Naive thymus-derived CD8-positive, alpha-beta T cell (primary cell): Measurements from ENCODE around the gene ERI3. TPM values are rescaled to one million over a fixed set of nuclear protein-coding genes. Genes with fewer than 3 reads are reported as not detected.

ENCODE experiments used
- ATAC-seq, 2 donors: fragments of 150-1000 bp; cut with Tn5 transposase in 1 of 2; sonication (Bioruptor Pico), chemical (Tn5 transposase) in 1 of 2; 1 replicate in 1 of 2; 2 replicates in 1 of 2; pipeline ENCODE4 v1.10.0; 2021; ENCODE audit warnings: mild to moderate bottlenecking in 2 of 2, moderate library complexity in 2 of 2
- POLR2A ChIA-PET: fragments of 350-600 bp; sonication (Branson Sonifier 250); formaldehyde crosslinking; loops from one replicate; lab custom pipeline; 2021; ENCODE audit warnings: antibody characterized with exemption; lab: Charles Lee
- DNase-seq, 10 donors: peaks; one replicate each; pipeline versions ENCODE4 v3.0.0 to v3.0.0-alpha.2; 2020 to 2022
- H3K27ac Mint-ChIP-seq, 10 donors: one replicate each; pipeline ENCODE4 v1.8.0; 2020 to 2022; ENCODE audit warnings: mild to moderate bottlenecking in 10 of 10, mixed read lengths in 10 of 10, moderate library complexity in 4 of 10, inconsistent platforms in 1 of 10
- H3K27me3 Mint-ChIP-seq, 5 donors: one replicate each; pipeline ENCODE4 v1.8.0; 2021 to 2022; ENCODE audit warnings: mixed read lengths in 5 of 5
- H3K36me3 Mint-ChIP-seq, 3 donors: one replicate each; pipeline ENCODE4 v1.8.0; 2020 to 2022; ENCODE audit warnings: mixed read lengths in 3 of 3, mild to moderate bottlenecking in 2 of 3, inconsistent platforms in 1 of 3
- H3K4me1 Mint-ChIP-seq, 4 donors: one replicate each; pipeline ENCODE4 v1.8.0; 2021 to 2022; ENCODE audit warnings: mixed read lengths in 4 of 4
- H3K4me3 Mint-ChIP-seq, 10 donors: one replicate each; pipeline ENCODE4 v1.8.0; 2020 to 2022; ENCODE audit warnings: mild to moderate bottlenecking in 10 of 10, mixed read lengths in 10 of 10, moderate library complexity in 6 of 10, inconsistent platforms in 1 of 10
- H3K9me3 Mint-ChIP-seq, 9 donors: one replicate each; pipeline ENCODE4 v1.8.0; 2020 to 2022; ENCODE audit warnings: mixed read lengths in 9 of 9, mild to moderate bottlenecking in 3 of 9, inconsistent platforms in 1 of 9, moderate library complexity in 1 of 9
- polyA plus RNA-seq, 3 donors: library from polyadenylated mRNA; unstranded; fragments of 300-500 nt; fragmentation: Illumina TruSeq; gene quantifications; one replicate each; pipeline ENCODE4 v1.2.3, GENCODE V29; 2021
- total RNA-seq, 8 experiments: library from RNA in 2 of 8; stranded (reverse) in 2 of 8; gene quantifications; one replicate each; pipeline ENCODE4 v1.2.3 and lab custom pipeline; 2021 to 2026

The ERI3 gene
- total and polyA plus RNA-seq, 5 experiments from 2014 or later, result 27.2 to 45.8 (median 43.4) TPM

GRCh38 chr1:44261171-44261817 is 93.8 kb downstream of the ERI3 start:
- peak overlapping the region in 1 of 10 donors; percentile 17 for H3K27ac Mint-ChIP-seq

GRCh38 chr1:44260792-44261170 is 94.3 kb downstream of the ERI3 start:
- Mint-ChIP-seq H3K4me3 (no peak overlapping the region), H3K4me1 (peaks cover 16 to 28% (median 22%) of the 10 kb centered on the region in 4 donors), H3K27ac (peak overlapping the region in 1 of 10 donors; percentile 17), H3K27me3 (no peaks in the 10 kb centered on the region), H3K36me3 (peaks cover 0 to 30% (median 1%) of the 10 kb centered on the region in 3 donors), H3K9me3 (no peaks in the 10 kb centered on the region)
- ATAC-seq (no peak), DNase-seq (no peak)
- POLR2A ChIA-PET, result no interaction called here

More at GRCh38 chr1:44261171-44261817, 93.8 kb downstream of the ERI3 start:
- no peak for ATAC-seq
- no peak for DNase-seq
- no peak overlapping the region for H3K4me3 Mint-ChIP-seq
- H3K27me3 Mint-ChIP-seq, result no peaks in the 10 kb centered on the region
- H3K4me1 Mint-ChIP-seq, result peaks cover 18 to 33% (median 23%) of the 10 kb centered on the region in 4 donors
- POLR2A ChIA-PET, result interaction anchor here (0.6 kb wide), 1 partner anchor 583 kb away, joined by 6 read pairs; no protein-coding TSS in a partner anchor
- H3K9me3 Mint-ChIP-seq, result no peaks in the 10 kb centered on the region
- H3K36me3 Mint-ChIP-seq, result peaks cover 0 to 30% (median 1%) of the 10 kb centered on the region in 3 donors

- POLR2A ChIA-PET, result no interaction called here
- H3K4me1 Mint-ChIP-seq, result peaks cover 9 to 16% (median 13%) of the 10 kb centered on the region in 4 donors
- H3K36me3 Mint-ChIP-seq, result peaks cover 0 to 28% (median 1%) of the 10 kb centered on the region in 3 donors
- no peak overlapping the region for H3K27ac Mint-ChIP-seq
- no peak overlapping the region for H3K4me3 Mint-ChIP-seq
- no peaks in the 10 kb centered on the region for H3K9me3 Mint-ChIP-seq
- no peak for ATAC-seq
- H3K27me3 Mint-ChIP-seq, result no peaks in the 10 kb centered on the region
- DNase-seq, result no peak
These were observed 96.0 kb downstream of the ERI3 start for GRCh38 chr1:44259090-44259489.

- ATAC-seq (no peak), DNase-seq (no peak)
- POLR2A ChIA-PET, result no interaction called here
- Mint-ChIP-seq H3K4me3 (no peak overlapping the region), H3K27ac (no peak overlapping the region), H3K4me1 (peaks cover 0 to 12% (median 2%) of the 10 kb centered on the region in 4 donors), H3K36me3 (peaks cover 0 to 21% (median 1%) of the 10 kb centered on the region in 3 donors), H3K9me3 (no peaks in the 10 kb centered on the region), H3K27me3 (no peaks in the 10 kb centered on the region)
These were observed 98.1 kb downstream of the ERI3 start for GRCh38 chr1:44256762-44257554.

GRCh38 chr1:44254392-44254910 is 100.6 kb downstream of the ERI3 start:
- no peak for DNase-seq
- H3K36me3 Mint-ChIP-seq, result peaks cover 0 to 20% (median 0%) of the 10 kb centered on the region in 3 donors
- no peaks in the 10 kb centered on the region for H3K9me3 Mint-ChIP-seq
- ATAC-seq, result no peak
- H3K4me3 Mint-ChIP-seq, result no peak overlapping the region
- no peak overlapping the region for H3K27ac Mint-ChIP-seq
- POLR2A ChIA-PET, result no interaction called here
- H3K27me3 Mint-ChIP-seq, result no peaks in the 10 kb centered on the region
- peaks cover 0 to 5% (median 0%) of the 10 kb centered on the region in 4 donors for H3K4me1 Mint-ChIP-seq

- no peaks in the 10 kb centered on the region for H3K9me3 Mint-ChIP-seq
These were observed 102.9 kb downstream of the ERI3 start for GRCh38 chr1:44251989-44252671.

GRCh38 chr1:44251486-44251885 is 103.6 kb downstream of the ERI3 start:
- ATAC-seq (no peak), DNase-seq (no peak)
- H3K9me3 Mint-ChIP-seq, result no peaks in the 10 kb centered on the region
- H3K4me3 Mint-ChIP-seq, result no peak overlapping the region
- no peaks in the 10 kb centered on the region for H3K27me3 Mint-ChIP-seq
- peaks cover 0 to 5% (median 0%) of the 10 kb centered on the region in 4 donors for H3K4me1 Mint-ChIP-seq
- POLR2A ChIA-PET, result no interaction called here
- H3K27ac Mint-ChIP-seq, result peak overlapping the region in 2 of 10 donors; percentile 2 to 12
- H3K36me3 Mint-ChIP-seq, result peaks cover 0 to 14% (median 0%) of the 10 kb centered on the region in 3 donors

More at GRCh38 chr1:44251989-44252671, 102.9 kb downstream of the ERI3 start:
- POLR2A ChIA-PET, result no interaction called here
- Mint-ChIP-seq H3K36me3 (peaks cover 0 to 19% (median 0%) of the 10 kb centered on the region in 3 donors), H3K27ac (no peak overlapping the region), H3K4me1 (peaks cover 0 to 5% (median 0%) of the 10 kb centered on the region in 4 donors), H3K27me3 (no peaks in the 10 kb centered on the region), H3K4me3 (no peak overlapping the region)
- ATAC-seq, result no peak
- DNase-seq, result no peak

- no peak for ATAC-seq
- peaks cover 0 to 10% (median 0%) of the 10 kb centered on the region in 4 donors for H3K4me1 Mint-ChIP-seq
- no peak for DNase-seq
- peaks cover 0 to 21% (median 0%) of the 10 kb centered on the region in 3 donors for H3K36me3 Mint-ChIP-seq
- POLR2A ChIA-PET, result no interaction called here
- no peak overlapping the region for H3K4me3 Mint-ChIP-seq
- H3K27ac Mint-ChIP-seq, result no peak overlapping the region
- H3K27me3 Mint-ChIP-seq, result no peaks in the 10 kb centered on the region
- H3K9me3 Mint-ChIP-seq, result no peaks in the 10 kb centered on the region
These were observed 104.8 kb downstream of the ERI3 start for GRCh38 chr1:44250068-44250781.

GRCh38 chr1:44249543-44249942 is 105.5 kb downstream of the ERI3 start:
- no peak overlapping the region for H3K4me3 Mint-ChIP-seq
- POLR2A ChIA-PET, result no interaction called here
- no peak overlapping the region for H3K27ac Mint-ChIP-seq
- no peaks in the 10 kb centered on the region for H3K27me3 Mint-ChIP-seq
- H3K9me3 Mint-ChIP-seq, result no peaks in the 10 kb centered on the region
- H3K4me1 Mint-ChIP-seq, result peaks cover 0 to 14% (median 0%) of the 10 kb centered on the region in 4 donors
- H3K36me3 Mint-ChIP-seq, result peaks cover 0 to 23% (median 0%) of the 10 kb centered on the region in 3 donors
- DNase-seq (no peak), ATAC-seq (no peak)

GRCh38 chr1:44246806-44247205 is 108.3 kb downstream of the ERI3 start:
- peaks cover 0 to 31% (median 0%) of the 10 kb centered on the region in 3 donors for H3K36me3 Mint-ChIP-seq
- no peaks in the 10 kb centered on the region for H3K9me3 Mint-ChIP-seq

GRCh38 chr1:44244986-44245385 is 110.1 kb downstream of the ERI3 start:
- Mint-ChIP-seq H3K9me3 (no peaks in the 10 kb centered on the region), H3K4me3 (no peak overlapping the region), H3K27ac (peak overlapping the region in 3 of 10 donors; percentile 28 to 89 (median 58)), H3K36me3 (peaks cover 0 to 38% (median 0%) of the 10 kb centered on the region in 3 donors), H3K27me3 (no peaks in the 10 kb centered on the region), H3K4me1 (peaks cover 7 to 23% (median 13%) of the 10 kb centered on the region in 4 donors)
- no peak for DNase-seq
- ATAC-seq, result no peak
- POLR2A ChIA-PET, result no interaction called here

More at GRCh38 chr1:44246806-44247205, 108.3 kb downstream of the ERI3 start:
- Mint-ChIP-seq H3K27me3 (no peaks in the 10 kb centered on the region), H3K27ac (peak overlapping the region in 2 of 10 donors; percentile 24 to 26), H3K4me3 (no peak overlapping the region), H3K4me1 (peaks cover 0 to 18% (median under 1%) of the 10 kb centered on the region in 4 donors)
- DNase-seq (no peak), ATAC-seq (no peak)
- POLR2A ChIA-PET, result no interaction called here
